ENCODE measurements around the gene HEPN1.

DNA sequence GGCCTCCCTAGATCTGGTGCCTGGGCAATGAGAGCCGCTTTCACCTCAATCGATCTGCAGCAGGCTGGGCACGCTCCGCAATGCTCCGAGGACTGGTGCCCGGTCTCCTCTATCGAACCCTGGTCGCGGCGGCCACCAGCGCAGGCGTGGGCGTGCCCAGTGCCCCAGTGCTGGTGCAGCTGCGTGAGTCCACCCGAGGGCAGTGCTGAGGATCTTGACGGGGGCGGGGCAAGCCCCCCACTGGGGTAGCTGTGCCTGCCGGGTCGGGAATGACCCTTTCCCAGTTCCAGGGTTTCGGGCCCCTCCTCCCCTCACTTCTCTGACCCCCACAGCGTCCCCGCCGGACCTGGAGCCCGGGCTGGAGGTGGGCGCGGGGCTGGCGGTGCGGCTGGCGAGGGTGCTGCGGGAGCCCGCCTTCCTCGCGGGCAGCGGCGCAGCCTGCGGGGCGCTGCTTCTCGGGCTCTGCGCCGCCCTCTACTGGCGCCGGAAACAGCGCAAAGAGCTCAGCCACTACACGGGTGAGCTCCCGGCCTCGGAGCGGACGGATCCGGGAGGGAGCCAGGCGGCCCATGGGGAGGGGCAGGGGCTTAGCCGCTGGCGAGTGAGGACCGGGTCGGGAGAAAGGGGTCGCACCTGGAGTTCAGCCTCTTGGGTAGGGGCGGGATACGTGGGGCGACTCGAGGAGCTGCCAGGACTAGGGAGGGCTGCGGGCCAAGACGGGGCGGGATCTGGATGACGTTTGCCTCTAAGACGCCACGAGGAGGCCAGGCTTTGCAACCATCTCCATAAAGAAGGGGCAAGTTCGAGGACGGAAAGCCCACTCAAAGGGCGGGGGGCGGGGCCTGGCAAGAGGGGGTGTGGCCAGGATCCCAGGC, 42.9 kb upstream of the HEPN1 start:
- TF ChIP-seq, protein P1, sequence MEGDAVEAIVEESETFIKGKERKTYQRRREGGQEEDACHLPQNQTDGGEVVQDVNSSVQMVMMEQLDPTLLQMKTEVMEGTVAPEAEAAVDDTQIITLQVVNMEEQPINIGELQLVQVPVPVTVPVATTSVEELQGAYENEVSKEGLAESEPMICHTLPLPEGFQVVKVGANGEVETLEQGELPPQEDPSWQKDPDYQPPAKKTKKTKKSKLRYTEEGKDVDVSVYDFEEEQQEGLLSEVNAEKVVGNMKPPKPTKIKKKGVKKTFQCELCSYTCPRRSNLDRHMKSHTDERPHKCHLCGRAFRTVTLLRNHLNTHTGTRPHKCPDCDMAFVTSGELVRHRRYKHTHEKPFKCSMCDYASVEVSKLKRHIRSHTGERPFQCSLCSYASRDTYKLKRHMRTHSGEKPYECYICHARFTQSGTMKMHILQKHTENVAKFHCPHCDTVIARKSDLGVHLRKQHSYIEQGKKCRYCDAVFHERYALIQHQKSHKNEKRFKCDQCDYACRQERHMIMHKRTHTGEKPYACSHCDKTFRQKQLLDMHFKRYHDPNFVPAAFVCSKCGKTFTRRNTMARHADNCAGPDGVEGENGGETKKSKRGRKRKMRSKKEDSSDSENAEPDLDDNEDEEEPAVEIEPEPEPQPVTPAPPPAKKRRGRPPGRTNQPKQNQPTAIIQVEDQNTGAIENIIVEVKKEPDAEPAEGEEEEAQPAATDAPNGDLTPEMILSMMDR (IDR thresholded peaks at IDR 0.05; ENCODE audit: insufficient read depth, low read depth, low read length), result peak; percentile 26
- TF ChIP-seq EZH2 (IDR thresholded peaks at IDR 0.05; ENCODE audit: insufficient read depth, low read length), result no peak
